AG04449 (cell line): ENCODE data around the gene TANC1.
A peak's percentile ranks its signal among the peaks of the same experiment; 100 is the strongest.

Experiments
- CTCF ChIA-PET: fragments of 350-600 bp; formaldehyde crosslinking; extraction: SDS; loops from one replicate; lab custom pipeline; 2021; ENCODE audit warnings: antibody characterized with exemption; lab: Yijun Ruan, JAX
- POLR2A ChIA-PET: fragments of 400-600, 350-600 bp; formaldehyde crosslinking; extraction: SDS; loops from one replicate; lab custom pipeline; 2020; ENCODE audit warnings: antibody characterized with exemption, inconsistent platforms; lab: Yijun Ruan, JAX
- DNase-seq: peaks from one replicate; pipeline ENCODE4 v3.0.0-alpha.2; 2010; ENCODE audit warnings: low read depth, low spot score
- H3K4me3 ChIP-seq: 2 replicates; pipeline ENCODE4 v1.5.1; 2011; ENCODE audit warnings: low read depth, mild to moderate bottlenecking, control low read depth, low read length
- TF ChIP-seq, protein P1 (sequence below): IDR thresholded peaks from one replicate; pipeline ENCODE4 v1.5.1; 2011; ENCODE audit warnings: mild to moderate bottlenecking, moderate library complexity, low read length, control low read depth, inconsistent platforms; ENCODE audit not compliant: insufficient read depth; ENCODE audit errors: missing control alignments

TANC1 gene

DNA sequence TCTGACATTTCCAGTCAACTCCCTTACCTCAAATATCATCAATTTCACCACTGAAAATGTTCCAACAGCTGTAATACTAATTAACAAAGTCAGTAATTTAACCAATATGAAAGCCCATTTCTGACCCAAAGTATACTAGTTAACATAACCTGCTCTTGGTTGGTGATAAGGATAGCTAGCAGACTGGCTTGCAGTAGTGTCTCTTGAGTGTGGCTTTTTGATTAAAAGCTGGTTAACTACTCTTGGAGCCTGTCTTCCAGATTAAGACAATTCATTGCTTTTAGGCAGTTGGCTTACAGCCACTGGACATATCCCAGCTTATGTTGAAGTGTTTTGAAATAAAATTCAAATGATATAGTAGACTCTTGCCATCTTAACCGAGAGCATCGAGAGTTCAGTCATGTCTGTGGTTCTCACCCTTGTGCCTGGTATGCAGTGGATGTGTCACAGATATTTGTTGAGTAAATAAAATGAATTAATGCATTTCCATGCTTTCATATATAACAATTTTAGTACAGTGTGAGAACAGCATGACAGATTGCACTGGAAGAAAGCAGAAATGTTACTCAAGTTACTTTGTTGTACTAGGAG, 158.1 kb downstream of the TANC1 start:
- POLR2A ChIA-PET = interaction anchor here (1.1 kb wide), 1 partner anchor 586 kb away, joined by 3 read pairs; the partner anchor contains the start of gene MARCHF7
- CTCF ChIA-PET = interaction anchor here (0.7 to 8.1 kb wide), 7 partner anchors 8 to 225 kb away, joined by 3 to 61 read pairs (median 3); no protein-coding TSS in a partner anchor

GRCh38 chr2:159128191-159128590, 159.8 kb downstream of the TANC1 start:
- ChIA-PET CTCF (interaction anchor here (1.2 to 8.1 kb wide), 4 partner anchors 9 to 48 kb away, joined by 3 to 61 read pairs (median 4); no protein-coding TSS in a partner anchor), POLR2A (no interaction called here)
- DNase-seq = no peak
- TF ChIP-seq, protein P1, sequence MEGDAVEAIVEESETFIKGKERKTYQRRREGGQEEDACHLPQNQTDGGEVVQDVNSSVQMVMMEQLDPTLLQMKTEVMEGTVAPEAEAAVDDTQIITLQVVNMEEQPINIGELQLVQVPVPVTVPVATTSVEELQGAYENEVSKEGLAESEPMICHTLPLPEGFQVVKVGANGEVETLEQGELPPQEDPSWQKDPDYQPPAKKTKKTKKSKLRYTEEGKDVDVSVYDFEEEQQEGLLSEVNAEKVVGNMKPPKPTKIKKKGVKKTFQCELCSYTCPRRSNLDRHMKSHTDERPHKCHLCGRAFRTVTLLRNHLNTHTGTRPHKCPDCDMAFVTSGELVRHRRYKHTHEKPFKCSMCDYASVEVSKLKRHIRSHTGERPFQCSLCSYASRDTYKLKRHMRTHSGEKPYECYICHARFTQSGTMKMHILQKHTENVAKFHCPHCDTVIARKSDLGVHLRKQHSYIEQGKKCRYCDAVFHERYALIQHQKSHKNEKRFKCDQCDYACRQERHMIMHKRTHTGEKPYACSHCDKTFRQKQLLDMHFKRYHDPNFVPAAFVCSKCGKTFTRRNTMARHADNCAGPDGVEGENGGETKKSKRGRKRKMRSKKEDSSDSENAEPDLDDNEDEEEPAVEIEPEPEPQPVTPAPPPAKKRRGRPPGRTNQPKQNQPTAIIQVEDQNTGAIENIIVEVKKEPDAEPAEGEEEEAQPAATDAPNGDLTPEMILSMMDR = no peak
- no peak overlapping the region for H3K4me3 ChIP-seq

More for the DNA sequence above, 158.1 kb downstream of the TANC1 start:
- TF ChIP-seq, protein P1 = no peak
- DNase-seq = peak; percentile 93
- no peak overlapping the region for H3K4me3 ChIP-seq

- POLR2A ChIA-PET = no interaction called here
- no peak for DNase-seq
- no peak overlapping the region for H3K4me3 ChIP-seq
- TF ChIP-seq, protein P1 = no peak
- CTCF ChIA-PET = interaction anchor here (1.3 to 8.1 kb wide), 4 partner anchors 9 to 226 kb away, joined by 4 to 61 read pairs (median 4); no protein-coding TSS in a partner anchor
Measured at GRCh38 chr2:159129269-159129668, 160.8 kb downstream of the TANC1 start.

- DNase-seq = no peak
- CTCF ChIA-PET = interaction anchor here (1.7 to 8.1 kb wide), 3 partner anchors 11 to 227 kb away, joined by 4 to 61 read pairs (median 5); no protein-coding TSS in a partner anchor
- no peak overlapping the region for H3K4me3 ChIP-seq
- POLR2A ChIA-PET = no interaction called here
- TF ChIP-seq, protein P1 = no peak
Measured at GRCh38 chr2:159129824-159130223, 161.4 kb downstream of the TANC1 start.

DNA sequence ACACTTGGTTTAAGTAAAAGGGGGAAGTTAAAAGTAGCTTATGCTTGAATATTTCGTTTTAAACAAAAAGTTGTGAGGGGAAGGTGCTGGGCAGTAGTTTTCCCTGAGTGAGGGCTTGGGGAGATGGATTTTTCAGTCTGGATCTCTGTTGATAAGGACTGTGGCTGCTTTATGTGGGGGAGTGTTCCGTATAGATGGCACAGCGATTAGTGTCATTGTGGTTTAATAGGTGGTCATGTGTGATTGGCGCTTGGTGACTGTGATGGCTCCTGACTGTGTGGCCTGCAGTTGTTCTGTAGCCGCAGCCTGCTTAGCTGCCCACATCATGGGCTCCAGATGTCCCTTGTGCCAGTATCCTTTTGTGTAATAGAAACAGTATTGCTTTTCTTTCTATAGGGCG, 161.9 kb downstream of the TANC1 start:
- TF ChIP-seq, protein P1 = no peak
- ChIA-PET POLR2A (interaction anchor here (1.0 kb wide), 1 partner anchor 10 kb away, joined by 5 read pairs; no protein-coding TSS in a partner anchor), CTCF (interaction anchor here (1.4 to 8.1 kb wide), 3 partner anchors 12 to 227 kb away, joined by 4 to 61 read pairs (median 5); no protein-coding TSS in a partner anchor)
- no peak overlapping the region for H3K4me3 ChIP-seq
- no peak for DNase-seq

- ChIA-PET CTCF (interaction anchor here (1.4 to 8.1 kb wide), 2 partner anchors 13 to 38 kb away, joined by 4 to 61 read pairs; no protein-coding TSS in a partner anchor), POLR2A (interaction anchor here (1.0 kb wide), 1 partner anchor 9 kb away, joined by 5 read pairs; no protein-coding TSS in a partner anchor)
- DNase-seq = no peak
- TF ChIP-seq, protein P1 = no peak
- no peak overlapping the region for H3K4me3 ChIP-seq
Measured at GRCh38 chr2:159131267-159131913, 162.9 kb downstream of the TANC1 start.
